Glutamatergic neuron (in vitro differentiated cells): ENCODE results near the gene FBXL7. TPM values are rescaled to one million over a fixed set of nuclear protein-coding genes. Genes with fewer than 3 reads are reported as not detected.
A peak's percentile ranks its signal among the peaks of the same experiment; 100 is the strongest.

Experiments used
- DNase-seq: peaks from one replicate; pipeline ENCODE4 v3.0.0; 2022
- H3K27ac Mint-ChIP-seq: one replicate; pipeline ENCODE4 v1.8.0; 2020; ENCODE audit warnings: mild to moderate bottlenecking, mixed read lengths, inconsistent platforms; ENCODE audit not compliant: unreplicated experiment
- H3K27me3 Mint-ChIP-seq: one replicate; pipeline ENCODE4 v1.8.0; 2020; ENCODE audit warnings: mild to moderate bottlenecking, moderate library complexity, mixed read lengths, inconsistent platforms; ENCODE audit not compliant: unreplicated experiment
- H3K36me3 Mint-ChIP-seq: one replicate; pipeline ENCODE4 v1.8.0; 2020; ENCODE audit warnings: mild to moderate bottlenecking, mixed read lengths, inconsistent platforms; ENCODE audit not compliant: unreplicated experiment
- H3K4me1 Mint-ChIP-seq: one replicate; pipeline ENCODE4 v1.8.0; 2020; ENCODE audit warnings: mild to moderate bottlenecking, low read depth, mixed read lengths, inconsistent platforms; ENCODE audit not compliant: unreplicated experiment
- H3K4me3 Mint-ChIP-seq: one replicate; pipeline ENCODE4 v1.8.0; 2020; ENCODE audit warnings: mild to moderate bottlenecking, mixed read lengths, inconsistent platforms; ENCODE audit not compliant: unreplicated experiment
- H3K9me3 Mint-ChIP-seq: one replicate; pipeline ENCODE4 v1.8.0; 2020; ENCODE audit warnings: mild to moderate bottlenecking, moderate library complexity, mixed read lengths, inconsistent platforms; ENCODE audit not compliant: unreplicated experiment
- CTCF ChIP-seq: fragments of 200-600 bp; sonication (generic); IDR thresholded peaks from one replicate; pipeline ENCODE4 v1.5.0; 2021; ENCODE audit not compliant: partially characterized antibody, unreplicated experiment
- total RNA-seq: library from RNA; stranded (reverse); fragmentation: NEBNext Ultra II Directional; extraction: Animal tissue kit (Norgen Biotek cat#: 25700); gene quantifications from one replicate; pipeline ENCODE4 v1.2.1, GENCODE V29; 2021; ENCODE audit not compliant: unreplicated experiment

FBXL7 gene
- total RNA-seq, 1 donor from 2014 or later, result 25.3 TPM

- no peak for TF ChIP-seq CTCF
Observed at GRCh38 chr5:15957124-15957523, 457.1 kb downstream of the FBXL7 start.

GRCh38 chr5:15959370-15960164 lies 459.6 kb downstream of the FBXL7 start:
- Mint-ChIP-seq H3K36me3 (no peaks in the 10 kb centered on the region), H3K9me3 (no peaks in the 10 kb centered on the region), H3K27ac (no peak overlapping the region), H3K4me1 (peaks cover 3% of the 10 kb centered on the region), H3K4me3 (no peak overlapping the region), H3K27me3 (no peaks in the 10 kb centered on the region)
- TF ChIP-seq CTCF, result no peak
- no peak for DNase-seq

More at GRCh38 chr5:15957124-15957523, 457.1 kb downstream of the FBXL7 start:
- no peak overlapping the region for H3K4me3 Mint-ChIP-seq
- no peaks in the 10 kb centered on the region for H3K36me3 Mint-ChIP-seq
- H3K27ac Mint-ChIP-seq, result peak overlapping the region; percentile 25
- no peaks in the 10 kb centered on the region for H3K9me3 Mint-ChIP-seq
- DNase-seq, result no peak
- H3K27me3 Mint-ChIP-seq, result no peaks in the 10 kb centered on the region
- H3K4me1 Mint-ChIP-seq, result peaks cover 8% of the 10 kb centered on the region

- no peak for TF ChIP-seq CTCF
- Mint-ChIP-seq H3K4me1 (no peaks in the 10 kb centered on the region), H3K4me3 (no peak overlapping the region), H3K27ac (no peak overlapping the region), H3K9me3 (no peaks in the 10 kb centered on the region), H3K27me3 (no peaks in the 10 kb centered on the region), H3K36me3 (no peaks in the 10 kb centered on the region)
- DNase-seq, result no peak
Observed at GRCh38 chr5:15966066-15966640, 466.2 kb downstream of the FBXL7 start.

GRCh38 chr5:15966651-15967050 lies 466.7 kb downstream of the FBXL7 start:
- no peak overlapping the region for H3K27ac Mint-ChIP-seq
- no peak overlapping the region for H3K4me3 Mint-ChIP-seq
- H3K36me3 Mint-ChIP-seq, result no peaks in the 10 kb centered on the region
- H3K4me1 Mint-ChIP-seq, result no peaks in the 10 kb centered on the region
- no peaks in the 10 kb centered on the region for H3K27me3 Mint-ChIP-seq
- H3K9me3 Mint-ChIP-seq, result no peaks in the 10 kb centered on the region
- no peak for TF ChIP-seq CTCF
- no peak for DNase-seq

GRCh38 chr5:15968993-15969392 lies 469.0 kb downstream of the FBXL7 start:
- no peaks in the 10 kb centered on the region for H3K9me3 Mint-ChIP-seq
- H3K4me1 Mint-ChIP-seq, result no peaks in the 10 kb centered on the region
- H3K4me3 Mint-ChIP-seq, result no peak overlapping the region
- no peak for DNase-seq
- no peak for TF ChIP-seq CTCF
- H3K36me3 Mint-ChIP-seq, result no peaks in the 10 kb centered on the region
- no peak overlapping the region for H3K27ac Mint-ChIP-seq
- no peaks in the 10 kb centered on the region for H3K27me3 Mint-ChIP-seq
